H1 (cell line): Measurements from ENCODE around the gene ITPR1. TPM values are rescaled to one million over a fixed set of nuclear protein-coding genes. Genes with fewer than 3 reads are reported as not detected.

Experiments used
- CBX8 ChIP-seq: fragments of 300-800, 300-1000 bp; sonication (generic); IDR thresholded peaks from 2 replicates; pipeline ENCODE4 v1.7.1; 2016; ENCODE audit warnings: low read depth, low read length, borderline replicate concordance
- CEBPB ChIP-seq: IDR thresholded peaks from 2 replicates; pipeline ENCODE4 v1.6.1; 2012; ENCODE audit warnings: low read depth, low read length
- CREB1 ChIP-seq: IDR thresholded peaks from 2 replicates; pipeline ENCODE4 v1.6.1; 2012; ENCODE audit warnings: inconsistent platforms
- HDAC2 ChIP-seq, 2 experiments: fragments of 300-600 bp in 1 of 2; sonication (generic) in 1 of 2; IDR thresholded peaks; 2 replicates each; pipeline ENCODE4 v1.6.1; 2011 to 2012; ENCODE audit warnings: low read depth in 2 of 2, low read length in 2 of 2, mild to moderate bottlenecking in 2 of 2, moderate library complexity in 2 of 2, borderline replicate concordance in 1 of 2, inconsistent platforms in 1 of 2
- MAFK ChIP-seq: IDR thresholded peaks from 2 replicates; pipeline ENCODE4 v1.6.1; 2012; ENCODE audit warnings: low read depth, mild to moderate bottlenecking, improper control_type of control experiment, low read length
- MAX ChIP-seq: IDR thresholded peaks from 2 replicates; pipeline ENCODE4 v1.6.1; 2012; ENCODE audit warnings: inconsistent platforms
- SIRT6 ChIP-seq: IDR thresholded peaks from one replicate; pipeline ENCODE4 v1.7.1; 2012; ENCODE audit warnings: low read length, inconsistent platforms
- SP2 ChIP-seq: IDR thresholded peaks from 2 replicates; pipeline ENCODE4 v1.6.1; 2012; ENCODE audit warnings: mild to moderate bottlenecking, low read length, inconsistent platforms
- TAF7 ChIP-seq: optimal IDR thresholded peaks from 2 replicates; pipeline ENCODE3; 2011; ENCODE audit warnings: low read depth, mild to moderate bottlenecking, inconsistent platforms, low read length, moderate library complexity, borderline replicate concordance
- polyA plus RNA-seq, 7 experiments: library from polyadenylated mRNA; depleted of rRNA in 3 of 7; stranded (reverse) in 5 of 7; unstranded in 2 of 7; fragments of >200 nt in 5 of 7; fragments of 200-250 nt in 2 of 7; gene quantifications; 1 replicate in 5 of 7; 2 replicates in 1 of 7; 4 replicates in 1 of 7; pipeline versions ENCODE4 v1.2.1 to v1.2.3, GENCODE V29; 2011 to 2013; ENCODE audit warnings: missing spikeins in 2 of 7, mixed read lengths in 2 of 7
- total RNA-seq: library from RNA; stranded (reverse); fragmentation: NEBNext Ultra II Directional; extraction: Animal tissue kit (Norgen Biotek cat#: 25700); gene quantifications from 2 replicates; pipeline ENCODE4 v1.2.1, GENCODE V29; 2021

The ITPR1 gene
- total and polyA plus RNA-seq, 2 of the 8 experiments (the other 6 are each of a cell fraction or from before 2014, with no cell fraction given): 2.5 to 16.3 TPM

DNA sequence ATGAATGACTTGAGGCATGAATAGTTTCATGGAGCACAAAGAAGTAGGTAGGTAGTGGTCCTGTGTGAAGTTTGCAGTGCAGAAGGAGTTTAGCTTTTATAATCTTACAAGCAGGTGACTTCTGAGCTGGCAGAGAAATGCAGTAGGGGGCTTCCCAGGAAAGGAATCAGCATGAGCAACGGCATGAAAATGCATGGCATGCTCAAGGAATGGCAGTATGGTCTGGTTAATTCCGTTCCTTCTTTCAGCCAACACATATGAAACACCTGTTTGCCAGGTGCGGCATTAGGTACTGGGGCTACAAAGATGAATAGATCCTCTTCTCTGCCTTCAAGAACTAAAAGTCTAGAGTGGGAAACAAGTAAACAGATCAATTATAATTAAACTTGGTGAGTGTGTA lies 348.1 kb downstream of the ITPR1 start (continued):
- no peak for TF ChIP-seq MAX
- TF ChIP-seq SIRT6: no peak
- TF ChIP-seq MAFK: no peak
- TF ChIP-seq CEBPB: no peak
- TF ChIP-seq CBX8: no peak
- TF ChIP-seq CREB1: no peak
- no peak for TF ChIP-seq HDAC2 (IDR thresholded peaks at IDR 0.05; ENCODE audit: borderline replicate concordance in 1 of 2, low read depth in 2 of 2, low read length in 2 of 2)
- TF ChIP-seq TAF7: no peak
- no peak for TF ChIP-seq SP2
